NK-92 (cell line): ENCODE data around the gene AKAP8.
"Not testable (repeated sequence)": the region's sequence is repeated elsewhere in the genome, so short reads cannot be mapped to it uniquely, and the experiment has no call there.

Source experiments
- DNase-seq: peaks from one replicate; lab custom pipeline; 2025; ENCODE audit not compliant: unreplicated experiment; lab: John Stamatoyannopoulos, UW

Gene AKAP8

DNA sequence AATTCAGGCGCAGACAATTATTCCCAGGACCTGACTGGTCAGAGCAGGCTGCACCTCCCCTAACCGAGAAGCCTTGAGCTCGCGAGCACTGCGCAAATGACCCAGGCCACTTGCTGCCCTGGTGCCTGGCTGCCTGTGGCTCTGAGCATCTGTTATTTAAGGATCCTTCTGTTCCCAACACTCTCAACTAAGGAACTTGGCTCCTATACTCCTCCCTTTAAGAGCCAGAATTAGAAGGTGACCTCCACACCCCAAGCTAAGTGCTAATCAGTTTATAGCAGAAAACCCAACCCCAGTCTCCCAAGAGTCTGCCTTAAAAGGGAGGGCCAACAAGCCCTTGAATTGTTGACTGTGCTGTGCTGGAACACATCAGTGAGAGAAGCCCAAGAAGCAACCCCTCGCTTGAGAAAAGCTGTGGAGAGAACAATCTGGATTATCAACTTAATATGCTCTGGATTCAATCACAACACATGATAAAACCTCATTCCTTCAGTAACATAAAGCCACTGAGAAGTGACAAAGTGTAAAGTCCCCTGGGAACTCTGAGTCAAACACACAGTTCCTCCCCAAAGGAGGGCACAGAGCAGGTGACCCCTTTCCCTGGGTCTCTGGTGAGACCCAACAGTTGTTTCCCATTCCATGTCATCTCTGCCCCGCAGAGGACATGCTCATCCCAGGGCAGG, 24.7 kb upstream of the AKAP8 start:
- DNase-seq: no peak

DNA sequence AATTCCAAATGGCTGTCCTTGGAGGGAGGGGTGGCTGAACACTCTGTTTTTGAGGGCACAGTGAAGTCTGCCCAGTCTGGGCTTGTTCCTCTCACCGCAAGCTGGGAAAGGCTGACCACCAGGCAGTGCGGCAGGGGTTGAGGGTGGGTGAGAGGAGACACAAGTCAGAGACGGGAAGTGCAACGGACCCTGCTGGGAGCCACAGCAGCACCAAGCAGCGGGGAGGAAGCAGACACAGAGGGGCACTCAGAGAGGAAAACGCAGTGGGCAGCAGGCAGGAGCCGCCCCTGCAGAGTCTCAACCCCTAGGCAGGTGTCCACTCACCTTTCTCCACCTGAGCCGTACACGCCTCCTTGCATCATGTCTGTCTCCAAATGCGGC, 23.6 kb upstream of the AKAP8 start:
- DNase-seq: no peak

DNA sequence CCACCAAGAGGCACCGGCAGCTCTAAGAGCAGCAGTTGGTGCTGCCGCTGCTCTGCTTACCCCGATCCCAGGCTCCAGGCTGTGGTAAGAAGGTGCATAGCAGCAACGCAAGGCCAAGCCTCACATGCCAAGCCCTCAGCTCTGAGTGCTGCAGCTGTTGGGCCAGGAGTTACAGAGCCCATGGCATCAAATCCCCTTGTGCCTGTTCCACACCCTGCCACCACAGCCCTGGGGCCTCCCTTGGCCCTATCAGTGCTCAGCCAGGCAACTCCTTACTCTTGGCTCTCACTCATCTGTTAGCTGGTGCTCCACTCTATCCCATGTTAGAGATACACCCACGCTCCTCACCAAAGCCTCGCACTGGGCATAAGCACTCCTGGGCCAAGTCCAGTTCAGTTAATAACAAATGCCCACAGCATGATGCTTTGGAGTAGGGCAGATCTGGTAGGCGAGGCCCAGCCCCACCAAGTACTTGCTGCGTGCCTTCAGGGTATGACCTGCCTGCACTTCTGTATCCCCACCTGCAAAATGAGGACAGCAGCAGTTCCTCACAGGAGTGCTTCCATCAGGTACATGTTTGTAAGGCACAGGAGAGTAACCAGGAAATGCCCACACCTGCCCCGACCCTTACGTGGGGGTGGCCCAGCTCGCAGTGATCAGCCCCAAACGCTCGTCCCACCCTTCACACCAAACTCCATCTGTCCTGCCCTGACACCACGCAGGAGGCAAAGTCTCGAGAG, 23.0 kb upstream of the AKAP8 start:
- DNase-seq: no peak

DNA sequence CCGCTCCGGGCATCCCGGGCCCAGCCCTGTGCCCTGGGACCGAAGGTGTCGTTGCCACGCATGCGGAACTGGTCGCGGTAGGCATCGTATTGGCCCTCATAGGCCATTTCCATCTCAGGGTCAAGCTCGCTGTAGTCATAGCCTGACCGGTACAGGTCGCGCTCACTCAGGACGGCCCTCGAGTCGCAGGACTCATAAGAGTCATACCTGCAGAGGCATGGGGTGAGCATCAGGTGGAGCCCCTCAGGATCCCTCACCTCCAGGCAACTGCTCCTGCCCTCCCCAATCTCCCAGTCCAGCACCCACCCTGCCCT, 21.8 kb upstream of the AKAP8 start:
- DNase-seq: no peak

DNA sequence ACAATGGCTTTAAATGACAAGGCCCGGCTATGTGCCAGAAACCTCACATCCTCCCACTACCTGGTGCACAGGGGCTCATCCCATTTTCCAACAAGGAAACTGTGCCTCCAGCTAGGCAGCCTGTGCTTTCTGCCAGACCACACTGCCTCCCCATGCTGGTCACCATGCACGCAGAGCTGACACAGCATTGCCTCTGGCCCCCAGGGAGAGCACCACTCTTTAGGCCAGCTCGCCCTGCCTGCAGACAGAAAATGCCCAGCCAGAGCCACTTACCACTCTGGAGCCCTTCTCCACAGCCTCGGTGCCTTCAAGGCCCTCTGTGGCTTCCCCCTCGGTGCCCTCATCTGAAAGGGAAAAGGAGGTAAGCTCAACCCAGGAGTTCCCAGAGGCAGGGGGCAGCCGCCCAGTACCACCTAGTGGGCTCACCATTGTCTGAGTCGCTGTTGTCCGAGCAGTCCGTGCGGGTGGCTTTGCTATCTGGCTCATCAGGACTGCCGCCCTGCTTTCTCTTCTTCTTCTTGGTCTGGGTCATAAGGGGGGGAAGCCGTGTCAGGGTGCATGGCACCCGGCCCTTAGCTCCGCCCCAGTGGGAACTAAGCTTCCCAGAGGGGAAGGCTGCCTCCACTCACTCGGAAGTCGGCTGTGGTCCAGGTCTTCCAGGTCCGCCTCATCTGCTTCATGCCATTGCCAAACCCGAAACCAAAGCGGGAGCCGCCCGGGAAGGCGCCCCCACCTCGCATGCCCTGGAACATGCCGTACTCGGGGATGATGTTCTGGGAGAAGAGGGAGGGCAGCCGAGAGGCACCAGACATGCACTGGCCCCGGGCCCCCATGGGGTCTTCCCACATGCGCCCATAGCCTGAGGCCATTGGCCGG, 21.2 kb upstream of the AKAP8 start:
- no peak for DNase-seq

DNA sequence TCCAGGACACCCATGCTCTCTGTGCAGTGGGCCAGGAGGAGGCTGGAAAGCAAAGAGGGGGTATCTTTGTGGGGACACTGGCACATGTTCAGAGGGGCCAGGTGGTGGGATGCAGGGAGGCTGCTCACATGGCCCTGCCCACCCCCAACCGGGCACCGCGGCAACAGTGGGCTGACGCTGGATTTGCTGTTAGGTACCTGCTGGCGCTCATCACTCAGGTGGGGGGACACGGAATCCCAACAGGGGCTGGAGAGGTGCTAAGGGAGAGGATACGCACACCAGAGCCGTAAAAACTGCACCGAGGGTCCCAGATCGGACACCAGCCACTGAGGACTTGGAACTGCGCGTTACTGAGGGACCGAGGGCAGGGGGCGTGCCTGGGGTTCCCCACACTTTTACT, 20.0 kb upstream of the AKAP8 start:
- DNase-seq: no peak

DNA sequence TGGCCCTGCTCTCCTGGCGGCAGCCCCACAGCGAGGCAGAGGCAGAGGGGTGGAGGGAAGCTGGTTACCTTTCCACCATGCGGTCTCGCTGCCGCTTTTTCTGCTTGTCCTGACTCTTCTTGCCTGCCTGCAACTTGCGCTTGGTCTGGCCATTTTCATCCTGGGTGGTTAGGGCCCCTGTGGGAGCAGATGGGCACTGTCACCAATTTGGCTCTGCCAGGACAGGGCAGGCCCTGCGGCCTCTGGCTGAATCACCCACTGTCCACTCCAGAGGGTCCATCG, 19.6 kb upstream of the AKAP8 start:
- DNase-seq: no peak

DNA sequence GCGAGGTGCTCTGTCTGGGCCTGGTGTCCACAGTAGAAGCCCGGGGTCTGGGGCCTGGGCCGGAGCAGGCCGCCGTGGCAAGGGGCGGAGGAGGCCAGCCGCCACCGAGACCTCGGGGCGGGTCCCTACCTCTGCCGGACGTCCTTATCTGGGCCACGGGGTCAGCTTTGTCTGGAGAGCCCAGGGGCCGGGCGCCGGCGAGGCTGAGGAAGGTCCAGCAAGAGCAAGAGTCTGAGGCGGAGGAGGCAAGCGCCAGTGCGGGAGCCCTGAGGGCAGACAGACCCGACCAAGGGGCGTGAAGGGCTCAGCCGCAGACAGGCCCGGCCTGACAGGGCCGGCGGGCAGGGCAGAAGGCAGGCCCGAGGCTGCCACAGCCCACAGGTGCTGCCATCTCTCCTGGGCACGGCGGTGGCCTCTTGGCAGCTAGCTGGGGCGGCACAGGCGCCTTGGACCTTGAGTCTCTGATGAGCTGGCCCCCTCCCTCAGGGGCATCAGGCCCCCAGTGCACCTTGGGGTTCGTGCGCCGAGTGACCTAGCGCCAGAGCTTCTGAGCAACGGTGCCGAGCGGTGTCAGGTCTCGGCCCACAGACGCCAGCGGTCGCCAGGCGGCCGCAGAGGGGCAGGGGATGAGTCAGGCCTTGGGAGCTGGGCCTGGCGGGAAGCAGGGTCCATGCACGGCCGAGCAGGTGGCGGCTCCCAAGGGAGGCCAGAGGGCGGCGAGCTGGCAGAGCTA, 19.1 kb upstream of the AKAP8 start:
- no peak for DNase-seq

DNA sequence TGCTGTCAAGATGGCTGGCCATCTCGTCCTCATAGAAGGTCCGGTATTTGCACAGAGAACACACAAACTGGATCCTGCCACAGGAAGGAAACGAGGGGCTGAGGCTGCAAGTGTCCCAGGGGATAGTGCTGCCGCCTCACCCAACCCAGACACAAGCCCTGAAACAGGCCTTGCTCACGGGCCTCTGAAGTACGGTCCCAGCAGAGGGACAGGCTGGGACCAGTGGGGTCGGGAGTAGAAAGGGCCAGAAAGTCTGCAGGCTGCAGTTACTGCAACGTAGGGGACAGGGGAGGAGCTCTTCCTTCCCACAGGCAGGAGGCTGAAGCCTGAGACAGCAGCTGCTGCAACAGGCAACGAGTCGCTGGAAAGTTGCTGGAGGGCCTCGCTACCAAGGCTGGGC, 18.2 kb upstream of the AKAP8 start:
- DNase-seq: no peak

DNA sequence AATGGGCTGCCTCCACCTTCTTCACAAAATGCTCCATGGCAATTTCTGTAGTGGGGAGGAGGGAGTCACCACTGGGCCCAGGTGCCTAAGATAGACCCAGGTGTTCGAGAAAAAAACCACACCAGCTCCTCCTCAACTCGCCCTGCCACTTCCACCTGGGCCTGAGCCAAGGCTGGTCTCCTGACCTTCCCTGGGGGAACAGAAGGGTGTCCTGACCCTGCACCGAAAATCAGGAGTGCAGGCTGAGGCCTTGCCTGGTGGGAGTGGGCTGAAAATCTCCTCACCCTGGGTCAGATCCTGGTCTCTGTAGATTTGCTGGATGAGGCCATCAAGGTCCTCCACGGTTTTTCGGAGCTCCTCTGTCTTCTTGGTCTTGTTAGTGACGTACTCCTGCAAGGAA, 17.6 kb upstream of the AKAP8 start:
- no peak for DNase-seq

DNA sequence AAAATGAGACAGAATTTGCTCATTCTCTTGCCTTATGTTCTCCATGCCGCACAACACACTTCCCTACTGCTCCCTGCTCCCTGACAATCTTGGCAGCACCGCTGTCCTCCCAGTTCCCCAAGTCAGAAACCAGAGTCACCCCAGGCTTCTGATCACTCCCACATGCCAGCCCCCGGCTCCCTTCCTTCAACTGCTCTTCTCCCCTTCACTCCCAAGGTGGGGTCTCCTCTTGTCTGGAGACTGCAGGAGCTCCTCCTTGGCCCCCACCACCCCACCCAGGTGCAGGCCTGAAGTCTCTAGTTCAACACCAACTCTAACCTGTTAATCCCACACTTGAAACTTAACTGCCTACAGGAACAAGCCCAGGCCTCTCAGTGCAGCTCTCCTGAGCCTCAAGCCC, 16.8 kb upstream of the AKAP8 start:
- no peak for DNase-seq

DNA sequence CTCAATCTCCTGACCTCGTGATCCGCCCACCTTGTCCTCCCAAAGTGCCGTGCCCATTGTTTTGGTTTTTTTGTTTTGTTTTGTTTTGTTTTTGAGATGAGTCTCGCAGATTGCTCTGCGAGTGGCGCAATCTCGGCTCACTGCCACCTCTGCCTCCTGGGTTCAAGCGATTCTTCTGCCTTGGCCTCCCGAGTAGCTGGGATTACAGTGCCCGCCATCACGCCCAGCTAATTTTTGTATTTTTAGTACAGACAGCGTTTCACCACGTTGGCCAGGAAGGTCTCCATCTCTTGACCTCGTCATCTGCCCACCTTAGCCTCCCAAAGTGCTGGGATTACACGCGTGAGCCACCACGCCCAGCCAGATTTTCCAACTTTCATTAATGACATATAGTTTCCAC, 15.7 kb upstream of the AKAP8 start:
- not testable (repeated sequence) for DNase-seq

DNA sequence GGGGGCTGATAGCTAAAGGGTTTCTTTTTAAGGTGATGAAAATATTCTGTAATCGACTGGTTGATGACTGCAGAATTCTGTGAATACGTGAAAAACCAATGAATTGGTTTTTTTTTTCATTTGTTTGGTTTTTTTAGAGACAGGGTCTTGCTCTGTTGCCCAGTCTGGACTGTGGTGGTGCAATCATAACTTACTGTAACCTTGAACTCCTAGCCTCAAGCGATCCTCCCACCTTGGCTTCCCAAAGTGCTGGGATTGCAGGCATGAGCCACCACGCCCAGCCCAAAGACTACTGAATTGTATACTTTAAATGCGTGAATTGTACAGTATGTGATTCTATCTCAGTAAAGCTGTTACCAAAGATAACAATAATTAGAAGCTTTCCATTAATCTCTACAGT, 14.8 kb upstream of the AKAP8 start:
- no peak for DNase-seq

DNA sequence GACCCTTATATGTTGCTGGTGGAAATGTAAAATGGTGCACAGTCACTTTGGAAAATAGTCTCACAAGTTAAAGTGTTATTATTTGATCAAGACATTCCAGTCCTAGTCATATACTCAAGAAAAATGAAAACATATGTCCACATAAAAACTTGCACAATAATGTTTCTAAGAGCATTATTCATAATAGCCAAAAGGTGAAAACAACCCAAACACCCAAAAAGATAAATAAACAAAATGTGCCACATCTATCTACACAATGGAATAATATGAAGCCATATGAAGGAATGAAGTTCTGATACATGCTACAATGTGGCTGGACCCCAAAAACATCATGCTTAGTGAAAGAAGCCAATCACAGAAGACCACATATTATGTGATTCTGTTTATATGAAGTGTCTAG, 14.4 kb upstream of the AKAP8 start:
- no peak for DNase-seq

DNA sequence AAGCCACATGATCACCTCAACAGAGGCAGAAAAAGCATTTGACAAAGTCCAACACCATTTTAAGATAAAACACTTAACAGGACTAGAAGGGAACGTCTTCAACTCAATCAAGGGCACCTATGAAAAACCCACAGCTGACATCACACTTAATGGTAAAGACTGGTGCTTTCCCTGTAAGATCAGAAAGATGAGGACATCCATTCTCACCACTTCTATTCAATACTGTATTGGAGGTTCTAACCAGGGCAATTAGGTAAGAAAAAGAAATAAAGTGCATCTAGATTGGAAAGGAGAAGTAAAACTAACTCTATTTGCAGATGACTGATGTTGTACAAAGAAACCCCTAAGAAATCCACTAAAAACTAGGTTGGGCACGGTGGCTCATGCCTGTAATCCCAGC, 11.2 kb upstream of the AKAP8 start:
- DNase-seq: no peak

DNA sequence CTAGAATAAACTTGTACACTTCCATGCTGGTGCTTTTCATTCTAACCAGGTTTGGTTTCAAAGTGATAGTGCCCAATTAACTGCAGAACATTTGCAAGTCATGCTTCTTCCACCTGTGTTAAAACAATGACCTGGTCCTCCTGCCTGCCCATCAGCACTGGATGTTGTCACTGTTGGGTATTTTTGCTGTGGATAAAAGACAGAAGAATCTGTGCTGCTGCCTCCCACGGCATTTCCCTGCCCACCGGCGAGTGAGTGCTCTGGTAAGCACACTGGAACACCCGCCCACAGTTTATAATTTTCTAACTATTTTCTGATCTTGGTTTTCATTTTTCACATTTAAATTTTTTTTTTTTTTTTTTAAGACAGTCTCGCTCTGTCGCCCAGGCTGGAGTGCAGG, 2.3 kb upstream of the AKAP8 start:
- DNase-seq: no peak

DNA sequence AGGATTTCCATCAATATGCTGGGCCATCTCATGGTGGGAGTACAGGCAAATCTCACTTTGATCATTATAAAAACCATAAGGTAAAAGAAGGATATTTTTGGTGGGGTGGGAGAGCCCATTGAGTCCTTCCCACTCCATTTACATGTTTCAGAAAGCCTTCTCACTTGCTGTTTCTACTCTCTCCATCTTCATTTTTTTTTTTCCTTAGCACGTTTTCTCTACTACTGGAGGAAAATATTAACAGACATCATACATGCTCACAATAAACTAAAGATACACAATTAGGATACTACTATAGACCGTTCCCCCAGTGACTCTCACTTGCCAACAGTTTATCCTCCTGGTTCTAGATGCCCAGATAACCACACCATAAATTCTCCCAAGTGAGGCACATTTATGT, 1.8 kb upstream of the AKAP8 start:
- no peak for DNase-seq

DNA sequence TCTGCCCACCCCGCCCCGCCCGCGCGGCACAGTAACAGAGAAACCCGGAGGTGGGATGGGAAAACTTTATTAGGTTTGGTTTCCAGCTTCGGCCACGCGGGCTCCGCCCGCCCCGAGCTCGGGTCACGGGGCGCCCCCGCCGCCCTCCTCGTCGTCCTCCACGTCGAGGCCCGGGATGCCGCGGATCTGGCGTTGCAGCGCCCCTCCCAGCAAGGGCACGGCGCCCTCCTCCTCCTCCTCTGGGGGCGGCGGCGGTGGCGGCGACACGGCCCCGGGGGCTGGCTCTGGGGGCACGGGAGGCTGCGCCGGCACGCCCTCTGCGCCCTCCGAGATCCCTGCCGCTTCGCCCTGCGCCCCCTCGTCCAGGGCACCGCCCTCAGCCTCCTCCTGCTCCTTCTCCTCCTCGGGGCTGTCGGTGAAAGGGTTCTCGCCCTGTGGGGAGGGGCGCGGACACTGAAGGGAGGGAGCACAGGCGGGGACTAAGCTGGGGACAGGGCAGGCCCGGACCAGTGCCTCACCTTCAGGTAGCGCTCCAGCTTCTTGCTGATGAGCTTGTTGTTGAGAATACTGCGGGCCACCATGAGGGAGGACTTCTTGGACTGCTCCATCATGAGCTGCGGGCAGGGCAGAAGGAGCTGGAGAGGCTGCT, 536 bp upstream of the AKAP8 start:
- no peak for DNase-seq

DNA sequence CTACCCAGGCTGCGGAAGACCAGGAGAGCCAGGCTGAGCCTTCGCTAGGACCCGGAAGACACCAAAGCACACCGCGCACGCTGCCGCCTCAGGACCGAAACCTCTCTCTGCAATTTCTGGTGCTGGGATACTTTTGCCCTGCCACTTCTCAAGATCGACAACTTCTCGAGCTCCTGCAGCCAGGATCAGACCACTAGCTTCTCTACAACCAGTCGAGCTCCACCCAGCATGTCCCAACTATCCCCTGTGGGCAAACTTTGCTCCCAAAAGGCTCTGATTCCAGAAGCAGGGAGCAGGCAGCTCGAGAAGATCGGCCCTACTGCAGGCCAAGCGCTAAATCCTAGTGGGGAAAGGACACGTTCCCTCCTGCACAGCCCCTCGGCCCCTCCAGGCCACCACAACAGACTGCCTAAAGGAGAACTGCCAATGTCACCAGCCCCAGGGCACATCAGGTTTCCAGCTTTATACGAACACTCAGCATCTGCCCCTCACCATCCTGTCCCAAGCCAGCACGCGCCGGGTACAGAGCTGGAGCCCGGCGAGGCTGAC, 979 bp downstream of the AKAP8 start:
- DNase-seq: no peak

DNA sequence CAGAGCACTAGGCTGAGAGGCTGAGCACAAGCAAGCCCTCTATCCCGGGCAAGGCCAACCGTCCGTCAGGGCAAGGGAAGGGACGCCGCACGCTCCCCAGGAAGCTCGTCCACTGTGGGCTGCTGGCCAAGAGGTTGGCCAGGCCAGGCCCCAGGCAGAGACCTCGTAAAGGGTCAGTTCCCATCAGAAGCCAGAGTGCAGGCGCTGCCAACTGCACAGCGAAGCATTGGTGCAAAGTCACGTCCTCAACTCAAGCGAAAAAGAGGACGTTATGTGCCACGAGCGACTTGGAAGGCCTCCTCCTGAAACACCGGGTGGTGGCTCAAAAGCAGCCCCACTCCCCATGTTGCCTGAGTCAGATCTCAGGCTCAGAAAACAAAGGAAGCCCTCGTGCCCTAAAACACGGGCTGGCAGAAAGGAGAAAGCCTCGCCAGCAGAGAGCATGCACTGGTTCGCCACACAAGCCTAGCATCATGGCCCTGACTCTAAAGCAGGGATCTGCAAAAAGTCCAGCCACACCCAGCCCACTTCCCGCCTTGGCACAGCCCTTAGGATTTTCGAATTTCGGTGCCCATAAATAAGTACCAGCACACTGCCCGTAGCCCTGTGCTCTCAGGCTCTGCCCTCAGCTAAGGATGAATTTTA, 4.7 kb downstream of the AKAP8 start:
- no peak for DNase-seq
